ENCODE measurements around the gene LEO1. TPM values are rescaled to one million over a fixed set of nuclear protein-coding genes. Genes with fewer than 3 reads are reported as not detected.

LEO1 gene
- total RNA-seq, 1 experiment from 2014 or later, result 22.5 TPM

DNA sequence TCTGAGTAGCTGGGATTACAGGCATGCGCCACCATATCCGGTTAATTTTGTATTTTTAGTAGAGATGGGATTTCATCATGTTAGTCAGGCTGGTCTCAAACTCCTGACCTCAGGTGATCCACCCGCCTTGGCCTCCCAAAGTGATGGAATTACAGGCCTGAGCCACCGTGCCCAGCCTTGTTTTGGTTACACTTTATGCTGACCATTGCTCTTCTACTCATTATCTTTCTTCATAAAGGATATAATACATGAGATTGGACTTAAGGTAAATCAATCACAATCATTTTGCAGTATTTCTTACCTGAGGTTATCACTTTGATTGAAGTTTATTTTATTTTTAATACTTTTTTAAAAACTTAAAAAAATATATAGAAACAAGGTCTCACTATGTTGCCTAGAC is 2.2 kb upstream of the LEO1 start:
- TF ChIP-seq, protein P1, sequence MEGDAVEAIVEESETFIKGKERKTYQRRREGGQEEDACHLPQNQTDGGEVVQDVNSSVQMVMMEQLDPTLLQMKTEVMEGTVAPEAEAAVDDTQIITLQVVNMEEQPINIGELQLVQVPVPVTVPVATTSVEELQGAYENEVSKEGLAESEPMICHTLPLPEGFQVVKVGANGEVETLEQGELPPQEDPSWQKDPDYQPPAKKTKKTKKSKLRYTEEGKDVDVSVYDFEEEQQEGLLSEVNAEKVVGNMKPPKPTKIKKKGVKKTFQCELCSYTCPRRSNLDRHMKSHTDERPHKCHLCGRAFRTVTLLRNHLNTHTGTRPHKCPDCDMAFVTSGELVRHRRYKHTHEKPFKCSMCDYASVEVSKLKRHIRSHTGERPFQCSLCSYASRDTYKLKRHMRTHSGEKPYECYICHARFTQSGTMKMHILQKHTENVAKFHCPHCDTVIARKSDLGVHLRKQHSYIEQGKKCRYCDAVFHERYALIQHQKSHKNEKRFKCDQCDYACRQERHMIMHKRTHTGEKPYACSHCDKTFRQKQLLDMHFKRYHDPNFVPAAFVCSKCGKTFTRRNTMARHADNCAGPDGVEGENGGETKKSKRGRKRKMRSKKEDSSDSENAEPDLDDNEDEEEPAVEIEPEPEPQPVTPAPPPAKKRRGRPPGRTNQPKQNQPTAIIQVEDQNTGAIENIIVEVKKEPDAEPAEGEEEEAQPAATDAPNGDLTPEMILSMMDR (IDR thresholded peaks at IDR 0.05; ENCODE audit: unreplicated experiment), result no peak
- no peaks in the 10 kb centered on the region for H3K4me1 Mint-ChIP-seq (ENCODE audit: low read depth, unreplicated experiment)
- no peak for DNase-seq
- peaks cover 21% of the 10 kb centered on the region for H3K36me3 Mint-ChIP-seq (ENCODE audit: insufficient read depth, unreplicated experiment)
- BruUV-seq (replicated peaks), result no TSS peak
- H3K9me3 Mint-ChIP-seq (ENCODE audit: low read depth, unreplicated experiment), result no peaks in the 10 kb centered on the region
- CTCF ChIA-PET, result interaction anchor here (0.6 kb wide), 1 partner anchor 128 kb away, joined by 5 read pairs; no protein-coding TSS in a partner anchor
- no peak overlapping the region for H3K27ac Mint-ChIP-seq (ENCODE audit: unreplicated experiment)
- H3K4me3 Mint-ChIP-seq (ENCODE audit: low read depth, unreplicated experiment), result no peak overlapping the region
- no peaks in the 10 kb centered on the region for H3K27me3 Mint-ChIP-seq (ENCODE audit: unreplicated experiment)
- intact Hi-C loops (cut with micrococcal nuclease; ENCODE audit: unreplicated experiment), result loop anchor here (5.0 kb wide), 1 partner anchor 191 kb away; no protein-coding TSS in a partner anchor

DNA sequence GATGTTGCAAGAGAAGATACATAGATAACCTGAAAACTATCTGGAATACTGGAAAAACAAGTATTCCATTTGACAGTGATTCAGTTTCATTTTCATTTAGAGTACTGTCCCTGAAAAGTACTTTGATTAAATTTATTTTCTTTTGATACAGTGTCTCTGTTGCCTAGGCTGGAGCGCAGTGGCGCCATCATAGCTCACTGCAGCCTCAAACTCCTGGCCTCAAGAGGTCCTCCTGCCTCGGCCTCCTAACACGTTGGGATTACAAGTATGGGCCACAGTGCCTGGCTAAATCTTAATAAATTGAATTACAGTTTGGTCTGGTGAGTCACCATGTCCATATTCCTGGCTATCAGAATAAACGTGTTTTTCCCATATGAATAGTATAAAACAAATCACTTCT is 1.6 kb upstream of the LEO1 start:
- H3K9me3 Mint-ChIP-seq (ENCODE audit: low read depth, unreplicated experiment), result no peaks in the 10 kb centered on the region
- H3K36me3 Mint-ChIP-seq (ENCODE audit: insufficient read depth, unreplicated experiment), result peaks cover 21% of the 10 kb centered on the region
- no peak overlapping the region for H3K4me3 Mint-ChIP-seq (ENCODE audit: low read depth, unreplicated experiment)
- no peaks in the 10 kb centered on the region for H3K4me1 Mint-ChIP-seq (ENCODE audit: low read depth, unreplicated experiment)
- DNase-seq, result no peak
- TF ChIP-seq, protein P1 (IDR thresholded peaks at IDR 0.05; ENCODE audit: unreplicated experiment), result no peak
- intact Hi-C loops (cut with micrococcal nuclease; ENCODE audit: unreplicated experiment), result loop anchor here (5.0 kb wide), 1 partner anchor 191 kb away; no protein-coding TSS in a partner anchor
- CTCF ChIA-PET, result no interaction called here
- no peak overlapping the region for H3K27ac Mint-ChIP-seq (ENCODE audit: unreplicated experiment)
- BruUV-seq (replicated peaks), result TSS peak; percentile 30
- H3K27me3 Mint-ChIP-seq (ENCODE audit: unreplicated experiment), result no peaks in the 10 kb centered on the region

DNA sequence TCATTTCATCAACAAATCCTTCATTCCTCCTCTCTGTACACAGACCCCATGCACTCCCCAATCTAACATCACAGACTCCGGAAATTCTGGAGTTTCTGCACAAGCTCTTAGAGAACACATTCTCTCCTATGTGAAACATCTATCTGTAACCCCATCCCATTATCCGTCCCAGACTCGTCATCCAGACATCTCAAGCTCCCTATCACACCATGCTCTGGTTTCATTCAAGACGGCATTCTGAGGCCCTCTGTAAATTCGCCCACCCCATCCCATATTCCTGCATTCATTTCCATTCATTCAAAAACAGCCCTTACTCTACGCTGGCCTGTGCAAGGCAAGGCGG is 575 bp downstream of the LEO1 start:
- no peaks in the 10 kb centered on the region for H3K4me1 Mint-ChIP-seq (ENCODE audit: low read depth, unreplicated experiment)
- H3K9me3 Mint-ChIP-seq (ENCODE audit: low read depth, unreplicated experiment), result no peaks in the 10 kb centered on the region
- peak overlapping the region; percentile 98 for H3K4me3 Mint-ChIP-seq (ENCODE audit: low read depth, unreplicated experiment)
- intact Hi-C loops (cut with micrococcal nuclease; ENCODE audit: unreplicated experiment), result loop anchor here (5.0 kb wide), 1 partner anchor 189 kb away; no protein-coding TSS in a partner anchor
- TF ChIP-seq, protein P1 (IDR thresholded peaks at IDR 0.05; ENCODE audit: unreplicated experiment), result no peak
- no TSS peak for BruUV-seq (replicated peaks)
- no peak for DNase-seq
- no peaks in the 10 kb centered on the region for H3K27me3 Mint-ChIP-seq (ENCODE audit: unreplicated experiment)
- H3K27ac Mint-ChIP-seq (ENCODE audit: unreplicated experiment), result peak overlapping the region; percentile 97
- H3K36me3 Mint-ChIP-seq (ENCODE audit: insufficient read depth, unreplicated experiment), result peaks cover 21% of the 10 kb centered on the region
- CTCF ChIA-PET, result interaction anchor here (0.5 to 1.2 kb wide), 3 partner anchors 73 to 108 kb away, joined by 3 to 5 read pairs (median 4); no protein-coding TSS in a partner anchor

DNA sequence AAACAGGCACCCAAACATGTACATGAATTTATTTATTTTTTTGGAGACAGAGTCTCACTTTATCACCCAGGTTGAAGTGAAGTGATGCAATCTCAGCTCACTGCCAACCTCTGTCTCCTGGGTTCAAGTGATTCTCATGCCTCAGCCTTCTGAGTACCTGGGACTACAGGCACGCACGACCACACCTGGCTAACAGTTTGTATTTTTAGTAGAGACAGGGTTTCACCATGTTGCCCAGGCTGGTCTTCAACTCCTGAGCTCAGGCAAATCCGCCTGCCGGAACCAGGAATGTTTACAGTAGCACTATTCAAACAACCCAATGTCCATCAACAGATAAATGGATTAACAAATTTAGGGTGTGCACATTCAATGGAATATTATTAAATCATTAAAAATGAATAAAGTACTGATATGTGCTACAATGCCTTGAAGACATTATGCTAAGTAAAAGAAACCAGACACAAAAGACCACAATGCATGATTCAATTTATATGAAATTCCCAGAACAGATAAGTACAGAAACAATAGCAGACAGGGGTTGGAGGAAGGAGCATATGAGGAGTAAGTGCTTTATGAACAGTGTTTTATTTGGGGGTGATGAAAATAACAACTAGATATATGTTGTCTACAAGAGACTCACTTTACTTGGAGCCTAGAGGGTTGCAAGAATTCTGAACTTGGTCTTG is 1.3 kb downstream of the LEO1 start:
- no peaks in the 10 kb centered on the region for H3K9me3 Mint-ChIP-seq (ENCODE audit: low read depth, unreplicated experiment)
- peak overlapping the region; percentile 97 for H3K27ac Mint-ChIP-seq (ENCODE audit: unreplicated experiment)
- intact Hi-C loops (cut with micrococcal nuclease; ENCODE audit: unreplicated experiment), result loop anchor here (5.0 kb wide), 1 partner anchor 188 kb away; no protein-coding TSS in a partner anchor
- H3K4me1 Mint-ChIP-seq (ENCODE audit: low read depth, unreplicated experiment), result no peaks in the 10 kb centered on the region
- H3K27me3 Mint-ChIP-seq (ENCODE audit: unreplicated experiment), result no peaks in the 10 kb centered on the region
- TF ChIP-seq, protein P1 (IDR thresholded peaks at IDR 0.05; ENCODE audit: unreplicated experiment), result no peak
- CTCF ChIA-PET, result interaction anchor here (0.5 to 1.2 kb wide), 3 partner anchors 30 to 109 kb away, joined by 3 to 5 read pairs (median 5); no protein-coding TSS in a partner anchor
- peaks cover 21% of the 10 kb centered on the region for H3K36me3 Mint-ChIP-seq (ENCODE audit: insufficient read depth, unreplicated experiment)
- H3K4me3 Mint-ChIP-seq (ENCODE audit: low read depth, unreplicated experiment), result peak overlapping the region; percentile 98
- no TSS peak for BruUV-seq (replicated peaks)
- no peak for DNase-seq

Measured in Calu3 (cell line).